GM03348 (cell line): ENCODE measurements around the gene PCP2.
"Not testable (repeated sequence)": the region's sequence is repeated elsewhere in the genome, so short reads cannot be mapped to it uniquely, and the experiment has no call there.

ENCODE experiments used
- DNase-seq: peaks from one replicate; pipeline ENCODE4 v3.0.0; 2012; ENCODE audit warnings: low spot score

The PCP2 gene

DNA sequence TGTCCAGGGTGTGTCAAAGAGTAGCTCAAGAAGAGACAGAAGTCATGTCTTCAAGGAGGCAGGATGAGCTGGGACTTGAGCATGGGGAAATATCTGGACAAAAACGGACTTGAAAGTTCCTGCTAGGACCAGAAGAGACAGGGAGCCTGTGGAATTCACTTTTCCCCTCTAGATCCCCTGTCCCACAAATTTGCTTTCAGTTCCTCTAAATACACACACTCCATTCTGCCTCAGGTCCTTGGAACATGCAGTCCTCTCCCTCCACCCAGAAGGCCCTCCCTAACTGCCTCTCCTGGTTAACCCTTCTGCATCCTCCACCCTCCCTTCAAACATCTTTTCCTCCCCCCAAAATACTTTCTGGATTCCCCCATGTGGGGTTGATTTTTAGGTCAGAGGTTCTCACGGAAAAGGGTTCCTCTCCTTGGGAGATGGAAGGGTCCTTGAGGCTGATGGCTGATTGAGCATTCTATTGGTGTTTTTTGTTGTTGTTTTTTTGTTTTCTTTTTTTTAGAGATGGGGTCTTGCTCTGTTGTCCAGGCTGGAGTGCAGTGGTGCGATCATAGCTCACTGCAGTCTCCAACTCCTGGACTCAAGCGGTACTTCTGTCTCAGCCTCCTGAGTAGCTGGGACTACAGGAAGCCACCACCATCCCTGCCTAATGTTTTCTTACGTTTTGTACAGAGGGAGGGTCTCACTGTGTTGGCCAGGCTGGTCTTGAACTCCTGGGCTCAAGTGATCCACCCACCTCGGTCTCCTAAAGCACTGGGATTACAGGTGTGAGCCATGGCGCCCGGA lies 28.4 kb upstream of the PCP2 start:
- DNase-seq = no peak

DNA sequence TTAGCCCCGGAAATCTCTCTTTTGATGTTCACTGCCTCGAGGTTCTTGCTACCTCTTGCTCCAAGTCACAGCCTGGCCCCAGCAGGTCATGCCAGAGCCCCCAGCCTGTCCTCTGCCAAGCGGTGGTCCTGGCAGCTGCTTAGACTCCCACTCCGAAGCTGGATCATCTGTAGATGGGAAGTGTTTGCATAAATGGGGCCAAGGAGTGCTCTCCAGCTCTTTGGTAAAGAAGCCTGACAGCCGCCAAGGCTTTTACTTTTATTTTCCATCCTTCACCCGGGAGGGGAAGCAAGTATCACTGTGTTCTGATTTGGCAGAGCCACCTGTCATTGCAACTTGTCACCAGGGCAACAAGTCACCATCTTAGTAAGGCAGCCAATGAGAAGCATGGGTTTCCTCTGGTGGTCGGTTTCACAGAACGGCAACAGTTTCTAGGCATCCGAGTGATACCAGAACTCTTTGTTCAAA lies 24.7 kb upstream of the PCP2 start:
- no peak for DNase-seq

DNA sequence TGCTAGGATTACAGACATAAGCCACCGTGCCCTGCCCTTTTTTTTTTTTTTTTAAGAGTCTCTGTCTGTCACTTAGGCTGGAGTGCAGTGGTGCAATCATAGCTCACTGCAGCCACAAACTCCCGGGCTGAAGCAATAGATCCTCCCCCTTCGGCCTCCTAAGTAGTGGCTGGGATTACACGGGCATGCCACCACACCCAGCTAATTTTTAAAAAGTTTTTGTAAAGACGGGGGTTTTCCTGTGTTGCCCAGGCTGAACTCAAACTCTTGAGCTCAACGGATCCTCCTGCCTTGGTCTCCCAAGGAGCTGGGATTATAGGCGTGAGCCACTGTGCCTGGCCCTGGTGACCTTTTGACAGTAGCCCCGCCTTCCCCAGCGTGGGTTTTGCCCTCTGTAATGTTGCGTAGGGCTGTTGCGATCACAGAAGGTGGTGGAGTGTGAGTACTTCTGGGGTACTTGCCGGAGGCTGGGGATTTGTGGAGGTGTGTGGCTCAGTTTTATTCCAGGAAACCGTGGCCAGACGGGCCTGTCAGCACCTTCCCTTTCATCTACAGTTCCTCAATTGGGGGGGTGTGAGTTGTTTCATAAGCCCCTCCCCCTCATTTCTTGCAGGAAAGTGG lies 23.7 kb upstream of the PCP2 start:
- no peak for DNase-seq

DNA sequence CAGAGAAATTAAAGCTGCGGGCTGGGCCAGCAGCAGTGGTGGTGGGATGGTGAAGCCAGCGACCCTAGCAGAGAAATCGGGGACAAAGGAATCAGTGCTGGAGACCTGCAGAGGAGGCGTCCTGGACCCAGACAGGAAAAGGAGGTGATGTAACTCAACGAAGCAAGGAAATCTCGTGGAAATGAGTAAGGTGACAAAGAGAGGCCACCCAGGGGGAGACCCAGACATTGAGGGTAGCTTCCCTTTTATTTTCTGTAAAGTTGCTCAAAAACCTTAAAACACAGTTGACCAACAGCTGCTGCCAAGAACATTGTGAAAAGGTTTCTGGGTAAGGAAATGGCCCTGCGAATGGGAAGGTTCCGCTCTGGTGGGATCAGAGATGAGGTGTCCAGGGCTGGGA lies 22.1 kb upstream of the PCP2 start:
- no peak for DNase-seq

DNA sequence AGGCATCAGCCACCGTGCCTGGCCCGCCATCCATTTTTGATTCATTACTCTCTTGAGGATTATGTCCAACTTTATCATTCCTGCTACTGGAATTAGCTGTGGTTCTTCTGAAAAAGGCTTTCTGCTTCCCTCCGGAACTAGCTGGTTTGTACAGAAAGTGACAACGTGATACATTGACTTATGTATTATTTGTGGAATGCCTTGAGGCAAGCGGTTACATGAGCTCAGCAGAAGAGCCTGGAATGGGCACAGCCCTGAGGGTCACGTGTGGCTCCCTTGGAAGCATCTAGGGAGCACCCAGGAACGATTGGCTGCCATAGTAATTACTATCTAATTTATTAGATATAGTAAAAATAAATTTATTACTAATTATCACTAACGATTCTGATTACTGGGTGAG lies 20.9 kb upstream of the PCP2 start:
- no peak for DNase-seq

DNA sequence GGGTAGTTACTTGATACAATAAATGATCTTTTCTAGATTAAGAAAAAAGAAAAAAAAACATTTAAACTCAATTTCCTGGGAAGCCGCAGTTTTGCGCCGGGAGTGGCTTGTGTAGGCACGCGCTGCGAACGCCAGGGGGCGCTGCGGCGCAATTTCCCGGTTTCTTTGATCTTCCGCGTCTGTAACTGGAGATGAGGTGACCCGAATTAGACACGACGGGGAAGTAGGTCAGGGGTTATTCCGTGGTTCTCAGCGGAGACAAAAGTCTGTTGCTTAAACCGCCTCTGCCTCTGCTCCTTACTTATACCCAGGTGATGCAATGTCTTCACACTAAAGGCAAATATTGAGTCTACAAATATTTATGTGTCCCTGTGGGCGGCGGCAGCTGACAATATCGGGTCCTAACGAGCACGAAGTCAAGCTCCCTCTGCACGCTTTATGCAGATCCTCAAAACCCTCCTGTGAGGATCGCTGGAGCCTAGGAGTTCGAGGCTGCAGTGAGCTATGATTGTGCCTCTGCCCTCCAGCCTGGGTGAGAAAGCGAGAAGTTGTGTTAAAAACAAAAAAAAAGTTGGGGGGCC lies 18.6 kb upstream of the PCP2 start:
- peak; percentile 88 for DNase-seq

DNA sequence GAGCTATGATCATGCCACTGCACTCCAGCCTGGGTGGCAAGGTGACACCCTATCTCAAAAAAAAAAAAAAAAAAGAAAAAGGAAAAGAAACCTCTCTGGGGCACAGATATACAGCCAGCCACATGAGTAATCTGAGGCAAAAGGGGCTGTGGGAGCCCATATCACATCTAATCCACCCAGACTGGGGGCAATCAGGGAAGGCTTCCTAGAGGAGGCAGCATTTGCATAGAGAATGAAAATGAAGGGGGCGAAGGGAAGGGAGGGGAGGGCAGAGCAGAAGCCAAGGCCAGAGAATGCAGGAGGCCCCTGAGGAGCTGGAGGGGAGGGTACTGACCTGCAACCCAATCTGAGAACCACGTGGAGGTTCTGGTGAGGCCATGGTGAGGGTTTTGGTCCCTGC lies 16.6 kb upstream of the PCP2 start:
- DNase-seq = no peak

DNA sequence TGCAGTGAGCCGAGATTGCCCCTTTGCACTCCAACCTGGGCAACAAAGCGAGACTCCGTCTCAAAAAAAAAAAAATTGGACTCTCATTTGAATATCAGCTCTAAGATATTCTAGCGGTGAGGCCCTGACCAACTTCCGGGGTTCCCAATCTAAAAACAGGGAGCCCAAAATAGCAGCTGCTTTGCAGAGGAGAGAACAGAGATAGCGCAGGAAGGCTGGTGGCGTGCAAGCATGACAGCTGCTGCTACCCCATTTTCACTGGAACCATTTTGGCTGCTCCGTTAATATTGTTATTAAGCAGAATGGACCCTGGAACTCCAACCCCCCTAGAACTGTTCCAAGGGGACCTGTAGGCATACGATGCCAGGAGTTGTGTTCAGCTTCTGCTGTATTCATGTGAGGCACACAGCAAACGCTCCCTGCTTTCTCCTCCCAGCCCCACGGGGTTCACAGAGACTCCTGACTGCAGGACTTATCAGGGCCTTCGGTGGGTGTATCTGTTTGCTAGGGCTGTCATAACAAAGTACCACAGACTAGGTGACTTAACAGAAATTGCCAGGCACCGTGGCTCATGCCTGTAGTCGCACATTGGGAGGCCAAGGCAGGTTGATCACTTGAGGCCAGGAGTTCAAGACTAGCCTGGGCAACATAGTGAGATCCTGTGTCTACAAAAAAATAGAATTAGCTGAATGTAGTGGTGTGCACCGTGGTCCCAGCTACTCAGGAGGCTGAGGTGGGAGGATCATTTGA lies 14.9 kb upstream of the PCP2 start:
- no peak for DNase-seq

DNA sequence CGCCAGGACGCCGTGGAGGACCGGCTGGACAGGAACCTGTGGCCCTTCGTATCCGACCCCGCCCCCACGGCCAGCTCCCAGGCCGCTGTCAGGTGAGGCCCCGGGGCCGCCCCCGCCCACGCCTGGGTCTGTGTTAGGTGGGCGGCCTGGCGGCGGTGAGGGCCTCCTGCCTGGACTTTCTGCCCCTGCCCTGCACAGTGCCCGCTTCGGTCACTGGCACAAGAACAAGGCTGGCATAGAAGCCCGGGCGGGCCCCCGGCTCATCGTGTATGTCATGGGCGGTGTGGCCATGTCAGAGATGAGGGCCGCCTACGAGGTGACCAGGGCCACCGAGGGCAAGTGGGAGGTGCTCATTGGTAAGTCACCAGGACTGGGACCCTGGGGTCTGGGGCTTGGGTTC lies 13.6 kb upstream of the PCP2 start:
- DNase-seq = no peak

DNA sequence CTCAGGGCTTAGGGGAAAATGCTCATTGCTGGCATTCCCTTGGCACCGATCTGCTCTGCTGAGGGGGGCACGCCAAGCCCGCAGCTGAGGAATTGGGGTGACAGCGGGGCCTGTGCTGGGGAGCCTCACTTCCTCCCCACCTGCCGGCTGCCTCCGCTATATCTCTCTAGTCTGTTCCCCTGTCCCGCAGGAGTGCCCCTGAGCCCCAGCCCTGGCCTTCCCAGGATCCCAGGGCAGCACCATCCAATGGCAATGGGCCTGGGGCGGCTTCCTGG lies 12.8 kb upstream of the PCP2 start:
- DNase-seq = no peak

DNA sequence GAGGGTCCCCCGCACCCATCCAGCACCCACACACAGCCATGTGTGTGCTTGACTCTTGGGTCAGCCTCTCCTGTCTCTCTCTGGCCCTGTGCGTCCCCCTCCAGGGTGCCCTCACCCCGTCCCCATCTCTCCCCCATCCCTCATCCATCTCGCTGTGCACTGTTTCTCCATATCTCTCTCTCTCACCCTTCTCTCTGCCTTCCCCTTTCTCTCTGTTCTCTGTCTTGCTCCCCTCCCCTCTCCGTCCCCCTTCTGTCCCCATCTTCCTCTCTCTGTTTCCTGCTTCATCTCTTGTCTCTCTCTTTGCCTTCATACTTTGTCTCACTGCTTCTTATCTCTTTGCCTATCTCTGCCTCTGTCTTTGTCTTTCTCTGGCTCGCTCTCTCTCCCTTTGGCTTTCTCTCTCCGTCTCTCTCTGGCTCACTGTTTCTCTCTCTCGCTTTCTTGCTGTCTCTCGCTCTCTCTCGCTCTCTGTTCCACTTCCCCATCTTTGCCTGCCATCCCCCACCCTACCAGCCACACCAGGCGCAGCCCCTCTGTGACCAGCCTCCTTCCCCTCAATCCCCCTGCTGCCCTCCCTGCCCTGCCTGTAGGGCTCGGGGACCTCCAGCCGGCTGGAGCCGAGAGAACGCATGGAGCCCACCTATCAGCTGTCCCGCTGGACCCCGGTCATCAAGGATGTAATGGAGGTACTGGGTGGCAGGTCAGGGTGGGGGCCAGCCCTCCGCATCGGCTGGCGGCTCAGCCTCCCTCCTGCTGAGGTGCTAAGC lies 12.3 kb upstream of the PCP2 start:
- DNase-seq = no peak

DNA sequence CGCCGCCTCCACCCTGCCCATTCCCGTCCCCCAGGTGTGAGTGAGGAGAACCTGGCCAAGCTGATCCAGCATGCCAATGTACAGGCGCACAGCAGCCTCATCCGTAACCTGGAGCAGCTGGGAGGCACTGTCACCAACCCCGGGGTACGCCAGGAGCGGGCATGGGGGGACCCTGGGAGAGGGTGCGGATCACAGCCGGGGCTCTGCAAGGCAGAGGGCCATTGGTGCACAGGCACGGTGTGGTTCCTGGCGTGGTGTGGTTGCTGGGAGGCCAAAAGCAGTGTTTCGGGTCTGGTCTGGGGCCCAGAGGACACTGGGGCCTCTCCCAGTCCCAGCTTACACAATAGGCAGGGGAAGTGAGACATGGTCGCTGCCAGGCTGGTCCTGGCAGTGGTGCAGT lies 11.6 kb upstream of the PCP2 start:
- no peak for DNase-seq

DNA sequence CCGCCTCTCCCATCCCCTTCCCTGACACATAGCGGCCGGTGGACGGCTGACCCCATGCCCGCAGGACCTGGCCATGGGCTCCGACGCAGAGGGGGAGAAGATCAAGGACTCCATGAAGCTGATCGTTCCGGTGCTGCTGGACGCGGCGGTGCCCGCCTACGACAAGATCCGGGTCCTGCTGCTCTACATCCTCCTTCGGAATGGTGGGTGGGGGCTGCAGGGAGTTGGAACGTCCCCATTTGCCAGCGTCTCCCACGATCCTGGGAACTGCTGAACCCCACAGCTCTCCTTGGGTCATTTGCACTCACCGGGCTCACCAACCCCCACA lies 11.0 kb upstream of the PCP2 start:
- no peak for DNase-seq

DNA sequence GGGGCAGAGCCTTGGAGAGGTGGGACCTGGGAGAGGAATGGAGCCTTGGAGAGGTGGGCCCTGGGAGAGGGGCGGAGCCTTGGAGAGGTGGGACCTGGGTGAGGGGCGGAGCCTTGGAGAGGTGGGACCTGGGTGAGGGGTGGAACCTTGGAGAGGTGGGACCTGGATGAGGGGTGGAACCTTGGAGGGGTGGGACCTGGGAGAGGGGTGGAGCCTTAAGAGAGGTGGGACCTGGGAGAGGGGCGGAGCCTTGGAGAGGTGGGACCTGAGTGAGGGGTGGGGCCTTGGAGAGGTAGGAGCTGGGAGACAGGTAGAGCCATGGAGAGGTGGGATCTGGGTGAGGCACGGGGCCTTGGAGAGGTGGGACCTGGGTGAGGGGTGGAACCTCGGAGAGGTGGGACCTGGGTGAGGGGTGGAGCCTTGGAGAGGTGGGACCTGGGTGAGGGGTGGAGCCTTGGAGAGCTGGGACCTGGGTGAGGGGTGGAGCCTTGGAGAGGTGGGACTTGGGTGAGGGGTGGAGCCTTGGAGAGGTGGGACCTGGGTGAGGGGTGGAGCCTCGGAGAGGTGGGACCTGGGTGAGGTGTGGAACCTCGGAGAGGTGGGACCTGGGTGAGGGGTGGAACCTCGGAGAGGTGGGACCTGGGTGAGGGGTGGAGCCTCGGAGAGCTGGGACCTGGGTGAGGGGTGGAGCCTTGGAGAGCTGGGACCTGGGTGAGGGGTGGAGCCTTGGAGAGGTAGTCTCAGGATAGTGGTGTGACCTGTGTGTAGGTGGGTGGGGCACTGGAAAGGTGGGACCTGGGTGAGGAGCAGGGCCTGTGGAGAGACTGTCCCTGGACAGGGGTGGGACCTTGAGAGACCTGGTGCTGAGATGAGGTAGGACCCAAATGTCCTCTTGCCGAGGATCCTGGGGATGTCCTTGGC lies 10.4 kb upstream of the PCP2 start:
- not testable (repeated sequence) for DNase-seq

DNA sequence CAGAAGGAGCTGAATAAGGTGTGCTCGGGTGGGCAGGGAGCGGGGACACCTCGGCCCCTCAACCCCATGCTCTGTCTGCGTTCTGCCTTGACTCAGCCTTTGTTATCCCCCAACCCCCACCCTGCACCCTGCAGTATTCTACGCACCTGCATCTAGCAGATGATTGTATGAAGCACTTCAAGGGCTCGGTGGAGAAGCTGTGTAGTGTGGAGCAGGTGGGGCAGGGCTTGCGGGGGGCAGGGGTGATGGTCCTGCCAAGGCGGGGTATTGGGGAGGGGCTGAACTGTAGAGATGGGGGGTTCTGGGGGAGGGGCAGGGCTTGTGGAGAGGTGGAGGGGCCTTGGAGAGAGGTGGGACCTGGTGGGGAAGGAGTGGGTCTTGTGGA lies 9.5 kb upstream of the PCP2 start:
- no peak for DNase-seq

DNA sequence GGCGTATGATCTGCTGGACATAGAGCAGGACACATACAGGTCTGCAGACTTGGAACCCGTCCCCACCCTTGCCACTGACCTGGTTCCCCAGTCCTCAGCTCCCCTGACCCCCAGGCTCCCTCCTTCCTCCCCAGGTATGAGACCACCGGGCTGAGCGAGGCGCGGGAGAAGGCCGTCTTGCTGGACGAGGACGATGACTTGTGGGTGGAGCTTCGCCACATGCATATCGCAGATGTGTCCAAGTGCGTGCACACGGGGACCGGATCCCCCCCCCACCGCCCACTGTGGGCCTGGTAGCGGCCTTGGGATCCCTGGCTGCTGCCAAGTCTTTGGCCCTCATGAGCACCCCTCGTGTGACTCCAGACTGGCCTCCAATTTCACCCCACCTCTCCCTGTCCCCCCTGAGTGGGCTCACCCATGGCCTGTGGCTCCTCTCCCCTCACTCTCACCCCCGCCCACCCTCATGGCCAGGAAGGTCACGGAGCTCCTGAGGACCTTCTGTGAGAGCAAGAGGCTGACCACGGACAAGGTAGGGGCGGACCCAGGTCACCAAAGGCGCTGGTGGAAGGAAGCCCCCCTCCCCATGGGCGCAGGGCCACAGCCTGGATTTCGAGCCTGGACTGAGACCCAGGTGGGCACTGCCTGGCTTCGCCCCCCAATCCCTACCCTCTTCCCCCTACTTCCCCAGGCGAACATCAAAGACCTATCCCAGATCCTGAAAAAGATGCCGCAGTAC lies 8.9 kb upstream of the PCP2 start:
- no peak for DNase-seq

DNA sequence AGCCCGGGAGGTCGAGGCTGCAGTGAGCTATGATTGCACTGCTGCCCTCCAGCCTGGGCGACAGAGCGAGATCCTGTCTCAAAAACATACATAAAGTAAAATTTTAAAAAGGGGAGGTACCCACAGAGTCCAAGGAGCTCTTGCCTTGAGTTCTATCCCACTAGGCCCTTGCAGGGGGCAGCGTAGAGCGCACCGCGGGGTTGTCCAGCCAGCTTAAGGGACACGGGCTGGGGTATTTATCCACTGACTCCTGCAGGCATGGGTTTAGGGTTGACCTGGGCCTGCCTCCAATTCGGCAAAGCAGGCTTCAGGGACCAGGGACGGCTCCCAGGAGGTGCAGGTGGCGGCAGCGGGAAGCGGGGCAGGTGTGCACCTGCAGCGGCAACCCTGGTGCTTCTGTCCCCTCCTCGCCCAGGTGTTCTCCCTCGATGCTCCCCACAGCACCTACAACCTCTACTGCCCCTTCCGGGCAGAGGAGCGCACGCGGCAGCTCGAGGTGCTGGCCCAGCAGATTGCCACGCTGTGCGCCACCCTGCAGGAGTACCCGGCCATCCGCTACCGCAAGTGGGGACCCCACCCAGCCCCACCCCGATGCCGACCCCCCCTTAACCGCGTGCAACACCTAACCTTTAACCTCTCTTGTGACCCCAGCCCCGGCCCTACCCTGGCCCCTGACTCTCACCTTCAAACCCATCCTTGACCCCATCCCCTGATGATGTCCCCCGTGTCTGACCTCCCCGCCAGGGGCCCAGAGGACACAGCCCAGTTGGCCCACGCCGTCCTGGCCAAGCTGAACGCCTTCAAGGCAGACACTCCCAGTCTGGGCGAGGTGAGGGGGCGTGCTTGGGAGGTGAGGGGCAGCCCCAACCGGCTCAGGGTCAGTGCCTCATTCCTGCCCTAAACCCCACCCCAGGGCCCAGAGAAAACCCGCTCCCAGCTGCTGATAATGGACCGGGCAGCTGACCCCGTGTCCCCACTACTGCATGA lies 8.1 kb upstream of the PCP2 start:
- no peak for DNase-seq

DNA sequence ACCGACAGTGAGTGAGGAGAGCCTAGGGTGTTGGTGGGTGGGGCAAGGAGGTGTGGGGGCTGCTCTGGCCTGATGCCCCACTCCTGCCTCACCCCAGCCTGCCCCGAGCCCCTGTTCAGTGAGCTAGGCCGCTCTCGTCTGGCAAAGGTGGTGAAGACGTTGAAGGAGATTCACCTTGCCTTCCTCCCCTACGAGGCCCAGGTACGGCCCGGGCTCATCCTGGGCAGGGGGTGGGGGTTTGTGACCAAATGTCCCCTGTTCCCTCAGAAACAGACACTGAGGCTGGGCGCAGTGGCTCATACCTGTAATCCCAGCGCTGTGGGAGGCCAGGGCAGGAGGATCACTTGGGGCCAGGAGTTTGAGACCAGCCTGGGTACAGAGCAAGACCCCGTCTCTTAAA lies 7.3 kb upstream of the PCP2 start:
- DNase-seq = no peak

DNA sequence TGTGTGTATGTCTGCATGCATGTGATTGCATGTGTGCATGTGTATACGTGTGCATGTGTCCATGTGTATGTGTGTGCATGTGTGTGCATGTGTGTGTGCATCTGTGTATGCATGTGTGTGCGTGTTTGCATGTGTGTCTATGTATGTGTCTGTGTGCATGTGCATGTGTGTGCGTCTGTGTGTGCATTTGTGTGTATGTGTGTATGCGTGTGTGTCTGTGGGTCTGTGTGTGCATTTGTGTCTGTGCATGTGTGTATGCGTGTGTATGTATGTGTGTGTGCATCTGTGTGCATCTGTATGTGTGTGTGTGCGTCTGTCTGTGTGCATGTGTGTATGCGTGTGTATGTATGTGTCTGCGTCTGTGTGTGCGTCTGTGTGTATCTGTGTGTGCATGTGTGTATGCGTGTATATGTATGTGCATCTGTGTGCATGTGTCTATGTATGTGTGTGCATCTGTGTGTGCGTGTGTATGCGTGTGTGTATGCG lies 6.4 kb upstream of the PCP2 start:
- no peak for DNase-seq
